Gastrocnemius medialis (tissue), 4 donors: Measurements from ENCODE around the gene ANGPTL1. TPM values are rescaled to one million over a fixed set of nuclear protein-coding genes. Genes with fewer than 3 reads are reported as not detected.

Source experiments
- ATAC-seq, 2 donors: fragments of 150-250 bp; one replicate each; pipeline ENCODE4 v1.9.1; 2016
- DNase-seq, 2 donors: peaks; one replicate each; pipeline ENCODE4 v3.0.0-alpha.2; 2019
- H3K27ac ChIP-seq, 4 donors: fragments of 200-600 bp; sonication (generic); 1 replicate in 1 of 4; 2 replicates in 3 of 4; pipeline ENCODE4 v1.5.1; 2016 to 2018; ENCODE audit warnings: mild to moderate bottlenecking in 2 of 4, moderate library complexity in 1 of 4
- H3K27me3 ChIP-seq, 3 donors: fragments of 200-600 bp; sonication (generic) in 2 of 3; 1 replicate in 1 of 3; 2 replicates in 2 of 3; pipeline versions ENCODE4 v1.5.1 to v1.6.0; 2016 to 2019; ENCODE audit warnings: mild to moderate bottlenecking in 1 of 3, moderate library complexity in 1 of 3
- H3K36me3 ChIP-seq, 2 donors: fragments of 200-600 bp; sonication (generic) in 1 of 2; one replicate each; pipeline ENCODE4 v1.5.1; 2017 to 2018
- H3K4me1 ChIP-seq, 2 donors: fragments of 200-600 bp; sonication (generic) in 1 of 2; one replicate each; pipeline ENCODE4 v1.5.1; 2016 to 2017; ENCODE audit warnings: mild to moderate bottlenecking in 2 of 2
- H3K4me3 ChIP-seq, 4 donors: fragments of 200-600 bp; sonication (generic) in 3 of 4; 1 replicate in 1 of 4; 2 replicates in 3 of 4; pipeline ENCODE4 v1.5.1; 2016 to 2019; ENCODE audit warnings: mild to moderate bottlenecking in 2 of 4
- H3K9me3 ChIP-seq, 3 donors: fragments of 200-600 bp; sonication (generic) in 2 of 3; 1 replicate in 1 of 3; 2 replicates in 2 of 3; pipeline ENCODE4 v1.5.1; 2016 to 2019
- CTCF ChIP-seq, 5 experiments: fragments of 450-650 bp in 3 of 5; fragments of 200-600 bp in 2 of 5; sonication (generic) in 2 of 5; IDR thresholded peaks in 4 of 5; conservative IDR thresholded peaks in 1 of 5; 1 replicate in 4 of 5; 2 replicates in 1 of 5; pipeline ENCODE4 v1.5.1; 2016 to 2019; ENCODE audit warnings: antibody characterized with exemption in 5 of 5, mild to moderate bottlenecking in 3 of 5, moderate library complexity in 3 of 5
- POLR2A ChIP-seq, 2 donors: fragments of 450-650 bp; IDR thresholded peaks; one replicate each; pipeline ENCODE4 v1.6.1; 2017; ENCODE audit warnings: antibody characterized with exemption in 2 of 2, mild to moderate bottlenecking in 2 of 2, moderate library complexity in 2 of 2
- in situ Hi-C, 4 donors: fragments of 200-750 bp; cut with MboI; loops; one replicate each; pipeline versions ENCODE4 v1.15.0 to v1.8.0; 2017; ENCODE audit warnings: low sequenced_read_pairs in 4 of 4
- intact Hi-C: fragments of 100-400 bp; cut with DNase I; formaldehyde crosslinking; loops from one replicate; pipeline ENCODE4 v1.15.1; 2023; ENCODE audit warnings: low total_unique reads
- total RNA-seq, 4 donors: library from RNA; depleted of rRNA; stranded (reverse); fragments of >200 nt; gene quantifications; one replicate each; pipeline versions ENCODE4 v1.1.0 to v1.2.3, GENCODE V29; 2016

The ANGPTL1 gene
- total RNA-seq, 4 donors from 2014 or later: 15.7 to 75.2 (median 42.8) TPM

DNA sequence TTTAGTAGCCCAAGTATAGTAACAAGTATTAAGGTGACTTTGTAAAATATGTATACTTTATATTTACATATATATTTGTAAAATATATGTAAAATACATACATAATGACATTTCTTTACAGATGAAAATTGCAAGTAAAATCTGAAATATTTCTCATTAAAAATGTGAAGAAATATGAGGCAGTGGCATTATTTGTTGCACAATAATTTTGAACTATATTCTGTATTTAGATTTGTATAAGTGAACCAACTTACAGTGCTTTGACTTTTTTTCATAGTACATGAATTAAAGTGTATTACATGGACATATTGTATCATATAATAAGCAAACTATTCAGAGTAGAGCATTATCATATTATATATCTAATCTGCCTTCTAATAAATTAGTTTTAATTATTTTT is 60.3 kb downstream of the ANGPTL1 start:
- in situ Hi-C loops (loop anchor here in 2 of 4 donors (5.0 kb wide), 2 partner anchors 187 to 192 kb away; no protein-coding TSS in a partner anchor), intact Hi-C loops (no loop called here)
- Histone ChIP-seq H3K4me1 (no peaks in the 10 kb centered on the region), H3K27ac (no peak overlapping the region), H3K9me3 (no peaks in the 10 kb centered on the region), H3K4me3 (no peak overlapping the region), H3K36me3 (no peaks in the 10 kb centered on the region), H3K27me3 (no peaks in the 10 kb centered on the region)
- TF ChIP-seq POLR2A (IDR thresholded peaks at IDR 0.05): no peak
- TF ChIP-seq CTCF (IDR thresholded peaks at IDR 0.05 in 4 of 5, conservative IDR thresholded peaks at IDR 0.05 in 1 of 5): no peak
- DNase-seq (no peak), ATAC-seq (no peak)

GRCh38 chr1:178808529-178808928 is 62.3 kb downstream of the ANGPTL1 start:
- H3K4me1 ChIP-seq: no peaks in the 10 kb centered on the region
- no peak for ATAC-seq
- no peaks in the 10 kb centered on the region for H3K27me3 ChIP-seq
- DNase-seq: no peak
- H3K4me3 ChIP-seq: no peak overlapping the region
- no peak overlapping the region for H3K27ac ChIP-seq
- no peak for TF ChIP-seq CTCF (IDR thresholded peaks at IDR 0.05 in 4 of 5, conservative IDR thresholded peaks at IDR 0.05 in 1 of 5)
- no peak for TF ChIP-seq POLR2A (IDR thresholded peaks at IDR 0.05)
- in situ Hi-C loops: no loop called here
- H3K9me3 ChIP-seq: no peaks in the 10 kb centered on the region
- intact Hi-C loops: no loop called here
- no peaks in the 10 kb centered on the region for H3K36me3 ChIP-seq

GRCh38 chr1:178806665-178807300 is 64.1 kb downstream of the ANGPTL1 start:
- TF ChIP-seq CTCF (IDR thresholded peaks at IDR 0.05 in 4 of 5, conservative IDR thresholded peaks at IDR 0.05 in 1 of 5) (no peak), POLR2A (IDR thresholded peaks at IDR 0.05) (no peak)
- no peaks in the 10 kb centered on the region for H3K27me3 ChIP-seq
- in situ Hi-C loops (no loop called here), intact Hi-C loops (no loop called here)
- H3K27ac ChIP-seq: no peak overlapping the region
- no peak for ATAC-seq
- no peak overlapping the region for H3K4me3 ChIP-seq
- no peaks in the 10 kb centered on the region for H3K36me3 ChIP-seq
- no peaks in the 10 kb centered on the region for H3K4me1 ChIP-seq
- no peaks in the 10 kb centered on the region for H3K9me3 ChIP-seq
- DNase-seq: no peak

- in situ Hi-C loops: no loop called here
- ATAC-seq: no peak
- no peak for DNase-seq
- Histone ChIP-seq H3K4me3 (no peak overlapping the region), H3K36me3 (no peaks in the 10 kb centered on the region), H3K27me3 (no peaks in the 10 kb centered on the region), H3K27ac (no peak overlapping the region), H3K4me1 (no peaks in the 10 kb centered on the region), H3K9me3 (no peaks in the 10 kb centered on the region)
- intact Hi-C loops: no loop called here
- no peak for TF ChIP-seq POLR2A (IDR thresholded peaks at IDR 0.05)
- TF ChIP-seq CTCF (IDR thresholded peaks at IDR 0.05 in 4 of 5, conservative IDR thresholded peaks at IDR 0.05 in 1 of 5): no peak
These were observed 68.0 kb downstream of the ANGPTL1 start for GRCh38 chr1:178802873-178803272.

Other genes starting within 250 kb of the ANGPTL1 start
- 1 to 10 TPM; 1.1 to 6.5 (median 2.5) TPM for gene RALGPS2, start 145.8 kb downstream of the ANGPTL1 start, total RNA-seq
- 10 to 100 TPM; 19.7 to 43.7 (median 32.6) TPM for gene FAM20B, start 154.8 kb upstream of the ANGPTL1 start, total RNA-seq
- gene TOR3A, start 211.0 kb upstream of the ANGPTL1 start, total RNA-seq: 10 to 100 TPM; 19.2 to 78.6 (median 29.0) TPM